ENCODE data around the gene MPPED1. TPM values are rescaled to one million over a fixed set of nuclear protein-coding genes. Genes with fewer than 3 reads are reported as not detected.

The MPPED1 gene
- total RNA-seq, 1 experiment from 2014 or later: not detected

DNA sequence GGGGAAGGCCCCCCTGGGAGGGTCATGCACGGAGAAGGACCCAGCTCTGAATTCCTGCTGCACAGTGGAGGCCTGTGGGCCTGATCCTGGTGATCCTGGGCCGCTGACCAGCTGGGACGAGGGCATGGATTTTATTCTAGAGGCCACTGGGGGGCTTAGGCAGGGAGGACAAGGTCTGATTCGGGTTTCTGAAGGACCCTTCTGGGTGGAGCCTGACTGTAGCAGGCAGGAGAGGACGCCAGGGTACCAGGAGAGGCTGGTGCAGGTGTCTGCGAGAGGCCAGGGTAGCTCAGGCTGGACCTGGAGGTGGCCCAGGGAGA lies 31.3 kb downstream of the MPPED1 start:
- Histone ChIP-seq H3K36me3 (ENCODE audit: insufficient read depth, low read length, poor library complexity, severe bottlenecking) (no peaks in the 10 kb centered on the region), H3K4me1 (ENCODE audit: insufficient read depth, low read length, poor library complexity, severe bottlenecking) (no peaks in the 10 kb centered on the region), H3K27me3 (replicated peaks; ENCODE audit: insufficient read depth, low read depth, low read length, poor library complexity) (no peaks in the 10 kb centered on the region), H3K4me3 (ENCODE audit: low read depth, low read length, poor library complexity, severe bottlenecking) (no peak overlapping the region), H3K9me3 (ENCODE audit: low read depth, low read length, poor library complexity, severe bottlenecking) (no peaks in the 10 kb centered on the region), H3K27ac (ENCODE audit: low read depth, low read length, poor library complexity, severe bottlenecking) (no peak overlapping the region)
- BruUV-seq (replicated peaks): no TSS peak
- ChIA-PET POLR2A (ENCODE audit: low non-redundant PET) (no interaction called here), CTCF (no interaction called here)
- TF ChIP-seq EZH2 (IDR thresholded peaks at IDR 0.05; ENCODE audit: borderline replicate concordance, low read depth, low read length, poor library complexity, severe bottlenecking) (no peak), CTCF (conservative IDR thresholded peaks at IDR 0.05; ENCODE audit: low read depth, low read length) (no peak)
- DNase-seq (ENCODE audit: low spot score): no peak
- intact Hi-C loops (cut with micrococcal nuclease; ENCODE audit: unreplicated experiment): no loop called here

DNA sequence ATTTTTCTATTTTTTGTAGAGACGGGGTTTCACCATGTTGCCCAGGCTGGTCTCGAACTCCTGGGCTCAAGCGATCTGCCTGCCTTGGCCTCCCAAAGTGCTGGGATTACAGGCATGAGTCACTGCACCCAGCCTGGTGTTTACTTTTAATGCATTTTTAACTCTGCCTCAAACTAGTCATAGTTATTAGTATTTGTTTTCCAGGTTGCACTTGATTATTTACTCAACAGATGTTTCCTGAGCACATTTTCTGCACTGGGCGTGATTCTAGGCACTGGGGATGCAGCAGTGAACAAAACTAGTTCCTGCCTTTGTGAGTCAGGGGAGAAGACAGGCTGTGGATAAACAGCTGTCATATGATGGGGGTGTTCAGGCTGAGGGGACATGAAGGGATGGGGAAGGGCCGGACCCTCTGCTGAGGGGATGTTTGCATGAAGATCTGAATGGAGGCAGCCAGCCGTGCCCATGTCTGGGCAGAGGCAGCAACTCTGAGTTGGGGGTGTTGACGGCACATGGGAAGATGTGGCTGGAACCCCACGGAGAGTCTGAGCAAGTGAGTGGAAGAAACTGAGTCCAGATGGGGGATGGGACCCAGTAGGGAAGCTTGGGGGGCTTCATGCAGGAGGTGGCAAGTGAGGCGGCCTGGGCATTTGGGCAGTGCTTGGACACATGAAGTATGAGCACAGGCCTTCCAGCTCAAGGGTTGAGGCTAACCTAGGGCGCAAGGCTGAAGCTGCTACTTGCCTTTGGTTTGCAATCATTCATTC lies 34.4 kb downstream of the MPPED1 start:
- H3K36me3 ChIP-seq (ENCODE audit: insufficient read depth, low read length, poor library complexity, severe bottlenecking): no peaks in the 10 kb centered on the region
- no peaks in the 10 kb centered on the region for H3K4me1 ChIP-seq (ENCODE audit: insufficient read depth, low read length, poor library complexity, severe bottlenecking)
- CTCF ChIA-PET: interaction anchor here (0.6 kb wide), 1 partner anchor 9 kb away, joined by 3 read pairs; no protein-coding TSS in a partner anchor
- no peak overlapping the region for H3K4me3 ChIP-seq (ENCODE audit: low read depth, low read length, poor library complexity, severe bottlenecking)
- H3K9me3 ChIP-seq (ENCODE audit: low read depth, low read length, poor library complexity, severe bottlenecking): no peaks in the 10 kb centered on the region
- no peaks in the 10 kb centered on the region for H3K27me3 ChIP-seq (replicated peaks; ENCODE audit: insufficient read depth, low read depth, low read length, poor library complexity)
- POLR2A ChIA-PET (ENCODE audit: low non-redundant PET): no interaction called here
- H3K27ac ChIP-seq (ENCODE audit: low read depth, low read length, poor library complexity, severe bottlenecking): no peak overlapping the region
- BruUV-seq (replicated peaks): no TSS peak
- TF ChIP-seq CTCF (conservative IDR thresholded peaks at IDR 0.05; ENCODE audit: low read depth, low read length): no peak
- TF ChIP-seq EZH2 (IDR thresholded peaks at IDR 0.05; ENCODE audit: borderline replicate concordance, low read depth, low read length, poor library complexity, severe bottlenecking): no peak
- DNase-seq (ENCODE audit: low spot score): no peak
- intact Hi-C loops (cut with micrococcal nuclease; ENCODE audit: unreplicated experiment): no loop called here

DNA sequence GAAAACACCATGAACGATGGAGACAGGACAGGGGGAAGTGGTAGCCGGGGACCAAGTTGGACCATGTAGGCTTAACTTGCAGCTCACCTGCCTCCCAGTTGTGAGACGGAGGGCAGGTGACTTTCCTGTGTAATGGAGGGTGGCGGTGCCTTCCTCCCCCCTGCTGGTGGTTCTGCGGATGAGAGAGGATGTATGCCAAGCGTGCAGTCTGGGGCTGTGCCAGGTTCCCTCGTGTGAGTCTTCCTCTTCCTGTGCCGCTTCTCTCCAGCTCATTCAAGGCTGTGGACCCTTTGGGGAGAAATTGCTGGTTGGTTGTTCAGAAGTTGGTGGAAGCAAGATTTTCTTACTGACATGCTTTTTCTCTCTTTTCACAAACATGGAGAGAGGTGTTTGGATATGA lies 35.1 kb downstream of the MPPED1 start:
- intact Hi-C loops (cut with micrococcal nuclease; ENCODE audit: unreplicated experiment): no loop called here
- Histone ChIP-seq H3K27me3 (replicated peaks; ENCODE audit: insufficient read depth, low read depth, low read length, poor library complexity) (no peaks in the 10 kb centered on the region), H3K27ac (ENCODE audit: low read depth, low read length, poor library complexity, severe bottlenecking) (no peak overlapping the region), H3K4me3 (ENCODE audit: low read depth, low read length, poor library complexity, severe bottlenecking) (no peak overlapping the region), H3K4me1 (ENCODE audit: insufficient read depth, low read length, poor library complexity, severe bottlenecking) (no peaks in the 10 kb centered on the region), H3K9me3 (ENCODE audit: low read depth, low read length, poor library complexity, severe bottlenecking) (no peaks in the 10 kb centered on the region), H3K36me3 (ENCODE audit: insufficient read depth, low read length, poor library complexity, severe bottlenecking) (no peaks in the 10 kb centered on the region)
- ChIA-PET POLR2A (ENCODE audit: low non-redundant PET) (no interaction called here), CTCF (interaction anchor here (0.6 kb wide), 1 partner anchor 8 kb away, joined by 3 read pairs; no protein-coding TSS in a partner anchor)
- DNase-seq (ENCODE audit: low spot score): peak; percentile 12
- BruUV-seq (replicated peaks): no TSS peak
- TF ChIP-seq CTCF (conservative IDR thresholded peaks at IDR 0.05; ENCODE audit: low read depth, low read length) (no peak), EZH2 (IDR thresholded peaks at IDR 0.05; ENCODE audit: borderline replicate concordance, low read depth, low read length, poor library complexity, severe bottlenecking) (no peak)

Measured in A673 (cell line).